Measurements from ENCODE around the gene FCHO1.

DNA sequence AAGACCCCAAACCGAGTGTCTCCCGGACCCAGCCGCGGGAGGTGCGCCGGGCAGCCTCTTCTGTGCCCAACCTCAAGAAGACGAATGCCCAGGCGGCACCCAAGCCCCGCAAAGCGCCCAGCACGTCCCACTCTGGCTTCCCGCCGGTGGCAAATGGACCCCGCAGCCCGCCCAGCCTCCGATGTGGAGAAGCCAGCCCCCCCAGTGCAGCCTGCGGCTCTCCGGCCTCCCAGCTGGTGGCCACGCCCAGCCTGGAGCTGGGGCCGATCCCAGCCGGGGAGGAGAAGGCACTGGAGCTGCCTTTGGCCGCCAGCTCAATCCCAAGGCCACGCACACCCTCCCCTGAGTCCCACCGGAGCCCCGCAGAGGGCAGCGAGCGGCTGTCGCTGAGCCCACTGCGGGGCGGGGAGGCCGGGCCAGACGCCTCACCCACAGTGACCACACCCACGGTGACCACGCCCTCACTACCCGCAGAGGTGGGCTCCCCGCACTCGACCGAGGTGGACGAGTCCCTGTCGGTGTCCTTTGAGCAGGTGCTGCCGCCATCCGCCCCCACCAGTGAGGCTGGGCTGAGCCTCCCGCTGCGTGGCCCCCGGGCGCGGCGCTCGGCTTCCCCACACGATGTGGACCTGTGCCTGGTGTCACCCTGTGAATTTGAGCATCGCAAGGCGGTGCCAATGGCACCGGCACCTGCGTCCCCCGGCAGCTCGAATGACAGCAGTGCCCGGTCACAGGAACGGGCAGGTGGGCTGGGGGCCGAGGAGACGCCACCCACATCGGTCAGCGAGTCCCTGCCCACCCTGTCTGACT, 24.1 kb upstream of the FCHO1 start:
- TF ChIP-seq, protein P1, sequence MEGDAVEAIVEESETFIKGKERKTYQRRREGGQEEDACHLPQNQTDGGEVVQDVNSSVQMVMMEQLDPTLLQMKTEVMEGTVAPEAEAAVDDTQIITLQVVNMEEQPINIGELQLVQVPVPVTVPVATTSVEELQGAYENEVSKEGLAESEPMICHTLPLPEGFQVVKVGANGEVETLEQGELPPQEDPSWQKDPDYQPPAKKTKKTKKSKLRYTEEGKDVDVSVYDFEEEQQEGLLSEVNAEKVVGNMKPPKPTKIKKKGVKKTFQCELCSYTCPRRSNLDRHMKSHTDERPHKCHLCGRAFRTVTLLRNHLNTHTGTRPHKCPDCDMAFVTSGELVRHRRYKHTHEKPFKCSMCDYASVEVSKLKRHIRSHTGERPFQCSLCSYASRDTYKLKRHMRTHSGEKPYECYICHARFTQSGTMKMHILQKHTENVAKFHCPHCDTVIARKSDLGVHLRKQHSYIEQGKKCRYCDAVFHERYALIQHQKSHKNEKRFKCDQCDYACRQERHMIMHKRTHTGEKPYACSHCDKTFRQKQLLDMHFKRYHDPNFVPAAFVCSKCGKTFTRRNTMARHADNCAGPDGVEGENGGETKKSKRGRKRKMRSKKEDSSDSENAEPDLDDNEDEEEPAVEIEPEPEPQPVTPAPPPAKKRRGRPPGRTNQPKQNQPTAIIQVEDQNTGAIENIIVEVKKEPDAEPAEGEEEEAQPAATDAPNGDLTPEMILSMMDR (IDR thresholded peaks at IDR 0.05), result no peak
- no peak for TF ChIP-seq ZFX (IDR thresholded peaks at IDR 0.05; ENCODE audit: borderline replicate concordance)
